Liver (tissue), 9 donors: ENCODE data around the gene SLC35A3. TPM values are rescaled to one million over a fixed set of nuclear protein-coding genes. Genes with fewer than 3 reads are reported as not detected.
A peak's percentile ranks its signal among the peaks of the same experiment; 100 is the strongest.

Source experiments
- DNase-seq: peaks from one replicate; pipeline ENCODE4 v3.0.0-alpha.2; 2017; ENCODE audit warnings: low spot score
- H3K27ac ChIP-seq, 2 donors: one replicate each; pipeline ENCODE4 v1.7.0; 2013; ENCODE audit warnings: inconsistent platforms in 2 of 2, low read length in 2 of 2, control low read depth in 1 of 2, low read depth in 1 of 2, mild to moderate bottlenecking in 1 of 2
- H3K27me3 ChIP-seq, 4 donors: one replicate each; pipeline versions ENCODE4 v1.6.1 to v1.7.0; 2013; ENCODE audit warnings: low read length in 3 of 4, inconsistent platforms in 1 of 4, mild to moderate bottlenecking in 1 of 4, moderate library complexity in 1 of 4; ENCODE audit not compliant: control insufficient read depth in 4 of 4, insufficient read depth in 4 of 4
- H3K36me3 ChIP-seq, 4 donors: one replicate each; pipeline versions ENCODE4 v1.6.1 to v1.7.0; 2013; ENCODE audit warnings: low read length in 3 of 4, mild to moderate bottlenecking in 3 of 4, low read depth in 1 of 4, moderate library complexity in 1 of 4; ENCODE audit not compliant: control insufficient read depth in 4 of 4, insufficient read depth in 3 of 4
- H3K4me1 ChIP-seq, 4 donors: one replicate each; pipeline versions ENCODE4 v1.6.1 to v1.7.0; 2013; ENCODE audit warnings: low read length in 3 of 4, mild to moderate bottlenecking in 3 of 4, moderate library complexity in 1 of 4; ENCODE audit not compliant: control insufficient read depth in 4 of 4, insufficient read depth in 4 of 4
- H3K4me3 ChIP-seq, 3 donors: one replicate each; pipeline versions ENCODE4 v1.6.1 to v1.7.0; 2013; ENCODE audit warnings: low read length in 3 of 3, control low read depth in 1 of 3, low read depth in 1 of 3, mild to moderate bottlenecking in 1 of 3
- H3K9ac ChIP-seq, 2 donors: one replicate each; pipeline ENCODE4 v1.7.0; 2013; ENCODE audit warnings: low read length in 2 of 2, mild to moderate bottlenecking in 2 of 2, moderate library complexity in 2 of 2, control low read depth in 1 of 2, low read depth in 1 of 2
- H3K9me3 ChIP-seq, 4 donors: one replicate each; pipeline versions ENCODE4 v1.6.1 to v1.7.0; 2013; ENCODE audit warnings: low read length in 3 of 4; ENCODE audit not compliant: control insufficient read depth in 4 of 4
- CTCF ChIP-seq: fragments of 150-350 bp; IDR thresholded peaks from 2 replicates; pipeline ENCODE4 v1.5.1; 2017; ENCODE audit warnings: improper control_type of control experiment, low read depth, low read length; ENCODE audit not compliant: missing input control
- EGR1 ChIP-seq, 2 donors: IDR thresholded peaks; 2 replicates each; pipeline ENCODE4 v1.6.1; 2016 to 2018; ENCODE audit warnings: antibody characterized with exemption in 2 of 2, low read depth in 2 of 2
- FOXA1 ChIP-seq: IDR thresholded peaks from 2 replicates; pipeline ENCODE4 v1.6.1; 2016; ENCODE audit warnings: antibody characterized with exemption
- FOXA2 ChIP-seq: IDR thresholded peaks from 2 replicates; pipeline ENCODE4 v1.6.1; 2016; ENCODE audit warnings: antibody characterized with exemption
- HNF4G ChIP-seq: IDR thresholded peaks from 2 replicates; pipeline ENCODE4 v1.6.1; 2016; ENCODE audit warnings: antibody characterized with exemption
- JUND ChIP-seq, 2 donors: IDR thresholded peaks; 2 replicates each; pipeline ENCODE4 v1.6.1; 2016; ENCODE audit warnings: antibody characterized with exemption in 2 of 2
- MAX ChIP-seq: IDR thresholded peaks from 2 replicates; pipeline ENCODE4 v1.6.1; 2016; ENCODE audit warnings: antibody characterized with exemption
- NR2F2 ChIP-seq: IDR thresholded peaks from 2 replicates; pipeline ENCODE4 v1.6.1; 2016; ENCODE audit warnings: antibody characterized with exemption
- RAD21 ChIP-seq, 2 donors: IDR thresholded peaks; 2 replicates each; pipeline ENCODE4 v1.6.1; 2016; ENCODE audit warnings: antibody characterized with exemption in 2 of 2, mild to moderate bottlenecking in 2 of 2
- RXRA ChIP-seq, 2 donors: IDR thresholded peaks; 2 replicates each; pipeline ENCODE4 v1.6.1; 2017 to 2018; ENCODE audit warnings: antibody characterized with exemption in 2 of 2, mild to moderate bottlenecking in 1 of 2
- SP1 ChIP-seq: IDR thresholded peaks from 2 replicates; pipeline ENCODE4 v1.6.1; 2018; ENCODE audit warnings: antibody characterized with exemption, mild to moderate bottlenecking
- YY1 ChIP-seq: IDR thresholded peaks from 2 replicates; pipeline ENCODE4 v1.6.1; 2016; ENCODE audit warnings: antibody characterized with exemption, mild to moderate bottlenecking
- ZBTB33 ChIP-seq: IDR thresholded peaks from 2 replicates; pipeline ENCODE4 v1.6.1; 2016; ENCODE audit warnings: antibody characterized with exemption
- WGBS: extraction: QIAGEN DNeasy Blood & Tissue Kit; methylation state at CpG from one replicate; pipeline ENCODE4 v1.1.7; 2013; 5-methylcytosine and 5-hydroxymethylcytosine counted together
- polyA plus RNA-seq, 2 donors: library from polyadenylated mRNA; stranded (reverse) in 1 of 2; unstranded in 1 of 2; fragments of 200-250 nt in 1 of 2; fragments of >200 nt in 1 of 2; fragmentation: Nextera tagmentation in 1 of 2; extraction: Ambion mirVana in 1 of 2; gene quantifications; one replicate each; pipeline versions ENCODE4 v1.2.1 to v1.2.3, GENCODE V29; 2013 to 2015
- total RNA-seq, 2 donors: library from RNA; depleted of rRNA; stranded (reverse); fragments of >200 nt; gene quantifications; one replicate each; pipeline ENCODE4 v1.2.3, GENCODE V29; 2014
- donor health status: healthy.
- donor health status: healthy.
- donor health status: healthy.
- donor health status: healthy.
- donor health status: healthy.

Gene SLC35A3
- total and polyA plus RNA-seq, 4 donors, result 12.1 to 35.1 (median 14.4) TPM

GRCh38 chr1:100051893-100052292 is 82.1 kb downstream of the SLC35A3 start:
- TF ChIP-seq FOXA2 (no peak), CTCF (no peak), SP1 (no peak), NR2F2 (no peak), HNF4G (no peak), MAX (no peak), JUND (IDR thresholded peaks at IDR 0.05) (no peak), RAD21 (IDR thresholded peaks at IDR 0.05) (no peak), FOXA1 (no peak), YY1 (no peak), EGR1 (IDR thresholded peaks at IDR 0.05; ENCODE audit: low read depth in 2 of 2) (no peak), ZBTB33 (no peak)
- Histone ChIP-seq H3K36me3 (peaks cover 0 to 4% (median 2%) of the 10 kb centered on the region in 4 donors), H3K27me3 (no peaks in the 10 kb centered on the region), H3K9ac (no peak overlapping the region), H3K27ac (no peak overlapping the region), H3K4me3 (no peak overlapping the region), H3K9me3 (no peaks in the 10 kb centered on the region), H3K4me1 (peaks cover 0 to 8% (median 2%) of the 10 kb centered on the region in 4 donors)
- DNase-seq, result no peak
- WGBS, result 80% methylated on average over 1 of the region's 1 CpG

DNA sequence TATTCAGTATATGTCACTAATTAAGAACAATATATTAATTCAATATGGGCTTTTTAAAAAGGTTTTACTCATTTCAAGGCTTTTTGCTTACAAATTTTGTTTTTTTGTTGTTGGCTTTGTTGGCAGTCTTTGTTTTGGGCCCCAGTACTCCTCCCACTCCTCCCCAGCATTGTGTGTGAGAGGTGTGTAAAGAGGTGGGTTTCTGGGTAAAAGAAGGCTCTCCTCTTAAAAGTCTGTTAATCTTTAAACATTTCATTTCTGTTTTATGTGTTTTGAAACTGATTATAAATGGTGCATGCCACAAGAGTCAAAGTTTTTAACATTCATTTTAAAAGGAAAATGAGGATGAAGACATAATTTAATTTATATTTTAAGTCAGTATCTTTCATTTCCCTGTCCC is 83.3 kb downstream of the SLC35A3 start:
- Histone ChIP-seq H3K27me3 (no peaks in the 10 kb centered on the region), H3K36me3 (peaks cover 1 to 7% (median 4%) of the 10 kb centered on the region in 4 donors), H3K9ac (no peak overlapping the region), H3K4me3 (no peak overlapping the region), H3K27ac (no peak overlapping the region), H3K4me1 (peaks cover 0 to 7% (median 2%) of the 10 kb centered on the region in 4 donors), H3K9me3 (no peaks in the 10 kb centered on the region)
- no peak for DNase-seq
- no peak for TF ChIP-seq EGR1 (IDR thresholded peaks at IDR 0.05; ENCODE audit: low read depth in 2 of 2)

- peaks cover 1 to 10% (median 4%) of the 10 kb centered on the region in 4 donors for H3K36me3 ChIP-seq
- H3K9me3 ChIP-seq, result no peaks in the 10 kb centered on the region
- TF ChIP-seq EGR1 (IDR thresholded peaks at IDR 0.05; ENCODE audit: low read depth in 2 of 2), result no peak
- TF ChIP-seq RXRA (IDR thresholded peaks at IDR 0.05), result no peak
- no peak for TF ChIP-seq RAD21 (IDR thresholded peaks at IDR 0.05)
- no peak for DNase-seq
- no peaks in the 10 kb centered on the region for H3K27me3 ChIP-seq
- no peak overlapping the region for H3K4me3 ChIP-seq
- no peak overlapping the region for H3K27ac ChIP-seq
- peak overlapping the region in 1 of 2 donors; percentile 20 for H3K9ac ChIP-seq
- peaks cover 0 to 4% (median 2%) of the 10 kb centered on the region in 4 donors for H3K4me1 ChIP-seq
- 95% methylated on average over 4 of the region's 4 CpGs for WGBS
These were observed 83.9 kb downstream of the SLC35A3 start for GRCh38 chr1:100053727-100054126.
